H1 (cell line): ENCODE results near the gene ST6GALNAC4. TPM values are rescaled to one million over a fixed set of nuclear protein-coding genes. Genes with fewer than 3 reads are reported as not detected.

Experiments
- CTCF ChIA-PET: fragments of 300-600 bp; sonication (Branson Sonifier 250); formaldehyde crosslinking; loops from one replicate; lab custom pipeline; 2021; ENCODE audit not compliant: partially characterized antibody; lab: Charles Lee
- POLR2A ChIA-PET: fragments of 300-600 bp; sonication (Branson Sonifier 250); formaldehyde crosslinking; loops from one replicate; lab custom pipeline; 2021; ENCODE audit warnings: inconsistent platforms; ENCODE audit not compliant: partially characterized antibody; lab: Charles Lee
- DNase-seq, 2 experiments: peaks; one replicate each; pipeline versions ENCODE4 v3.0.0 to v3.0.0-alpha.2; 2010 to 2022; ENCODE audit warnings: low spot score in 2 of 2, low read depth in 1 of 2, mixed read lengths in 1 of 2
- FAIRE-seq: peaks from 2 replicates; lab custom pipeline; 2011; peaks lifted over from hg19 to GRCh38; lab: Jason Lieb, UNC
- H2AFZ ChIP-seq: 2 replicates; pipeline ENCODE4 v1.8.1; 2012; ENCODE audit warnings: low read length, inconsistent platforms
- H2AK5ac ChIP-seq: 2 replicates; pipeline ENCODE4 v1.6.1; 2013; ENCODE audit warnings: low read depth, low read length
- H2BK120ac ChIP-seq: replicated peaks from 2 replicates; pipeline ENCODE3; 2013; ENCODE audit warnings: low read depth, low read length, inconsistent platforms
- H2BK12ac ChIP-seq: 2 replicates; pipeline ENCODE4 v1.6.1; 2013; ENCODE audit warnings: low read depth, low read length
- H2BK15ac ChIP-seq: 2 replicates; pipeline ENCODE4 v1.6.1; 2013; ENCODE audit warnings: low read length
- H2BK20ac ChIP-seq: 2 replicates; pipeline ENCODE4 v1.6.1; 2013; ENCODE audit warnings: low read length
- H2BK5ac ChIP-seq: 2 replicates; pipeline ENCODE4 v1.6.1; 2013; ENCODE audit warnings: low read depth, low read length
- H3K14ac ChIP-seq: 2 replicates; pipeline ENCODE4 v1.6.1; 2013; ENCODE audit warnings: inconsistent platforms; ENCODE audit not compliant: insufficient read length
- H3K18ac ChIP-seq: 2 replicates; pipeline ENCODE4 v1.6.1; 2013; ENCODE audit warnings: low read length; ENCODE audit errors: extremely low read depth
- H3K23ac ChIP-seq: 2 replicates; pipeline ENCODE4 v1.6.1; 2013; ENCODE audit warnings: inconsistent platforms; ENCODE audit not compliant: insufficient read length
- H3K23me2 ChIP-seq: 2 replicates; pipeline ENCODE4 v1.6.1; 2013; ENCODE audit warnings: low read depth, low read length
- H3K27ac ChIP-seq: 2 replicates; pipeline ENCODE4 v1.6.1; 2011; ENCODE audit warnings: low read depth, low read length, inconsistent platforms
- H3K27me3 ChIP-seq, 4 experiments: replicated peaks in 1 of 4; 1 replicate in 1 of 4; 2 replicates in 3 of 4; pipeline versions ENCODE4 v1.6.1 to v1.8.1; 2011 to 2013; ENCODE audit warnings: low read length in 3 of 4, mild to moderate bottlenecking in 3 of 4, inconsistent platforms in 2 of 4, mixed read lengths in 2 of 4, moderate library complexity in 1 of 4; ENCODE audit not compliant: control insufficient read depth in 3 of 4, insufficient read depth in 3 of 4; ENCODE audit errors: extremely low read depth in 1 of 4
- H3K36me3 ChIP-seq, 4 experiments: 2 replicates each; pipeline versions ENCODE4 v1.6.1 to v1.8.1; 2011 to 2013; ENCODE audit warnings: mild to moderate bottlenecking in 4 of 4, low read length in 3 of 4, moderate library complexity in 2 of 4, control low read depth in 1 of 4, inconsistent platforms in 1 of 4; ENCODE audit not compliant: insufficient read depth in 4 of 4, control insufficient read depth in 2 of 4
- H3K4ac ChIP-seq: replicated peaks from 2 replicates; pipeline ENCODE3; 2013; ENCODE audit warnings: low read length, low read depth, mixed read lengths, inconsistent platforms; ENCODE audit not compliant: insufficient read length
- H3K4me1 ChIP-seq, 4 experiments: replicated peaks in 1 of 4; 1 replicate in 1 of 4; 2 replicates in 3 of 4; pipeline versions ENCODE4 v1.6.1 to v1.8.1; 2011 to 2013; ENCODE audit warnings: low read length in 3 of 4, inconsistent platforms in 2 of 4, mixed read lengths in 1 of 4; ENCODE audit not compliant: insufficient read depth in 4 of 4, control insufficient read depth in 3 of 4
- H3K4me2 ChIP-seq, 2 experiments: 2 replicates each; pipeline versions ENCODE4 v1.6.1 to v1.8.1; 2011 to 2013; ENCODE audit warnings: low read depth in 2 of 2, low read length in 2 of 2, control low read depth in 1 of 2, inconsistent platforms in 1 of 2, mild to moderate bottlenecking in 1 of 2; ENCODE audit not compliant: insufficient read depth in 1 of 2
- H3K4me3 ChIP-seq, 4 experiments: fragments of 200-600, 300-600 bp in 1 of 4; sonication (generic), shearing (Covaris generic), sonication (Bioruptor Twin) in 1 of 4; 2 replicates each; pipeline versions ENCODE4 v1.5.1 to v1.8.1; 2011 to 2016; ENCODE audit warnings: low read length in 4 of 4, low read depth in 3 of 4, control low read depth in 2 of 4, inconsistent platforms in 2 of 4, mild to moderate bottlenecking in 2 of 4, mixed read lengths in 1 of 4, moderate library complexity in 1 of 4; ENCODE audit not compliant: insufficient read depth in 2 of 4; ENCODE audit errors: extremely low read depth in 1 of 4
- H3K56ac ChIP-seq: replicated peaks from 2 replicates; pipeline ENCODE3; 2013; ENCODE audit warnings: low read depth, mild to moderate bottlenecking, mixed read lengths, low read length, inconsistent platforms; ENCODE audit not compliant: insufficient read length
- H3K79me1 ChIP-seq: 2 replicates; pipeline ENCODE4 v1.6.1; 2013; ENCODE audit warnings: low read depth, low read length, control low read depth
- H3K79me2 ChIP-seq, 2 experiments: 2 replicates each; pipeline versions ENCODE4 v1.6.1 to v1.8.1; 2012 to 2013; ENCODE audit warnings: low read length in 2 of 2, mild to moderate bottlenecking in 2 of 2, inconsistent platforms in 1 of 2; ENCODE audit not compliant: insufficient read depth in 2 of 2, control insufficient read depth in 1 of 2
- H3K9ac ChIP-seq, 4 experiments: replicated peaks in 1 of 4; 1 replicate in 1 of 4; 2 replicates in 3 of 4; pipeline versions ENCODE4 v1.6.1 to v1.8.1; 2011 to 2013; ENCODE audit warnings: low read depth in 3 of 4, low read length in 3 of 4, control low read depth in 2 of 4, mild to moderate bottlenecking in 2 of 4, moderate library complexity in 2 of 4, inconsistent platforms in 1 of 4; ENCODE audit errors: extremely low read depth in 1 of 4
- H3K9me3 ChIP-seq, 2 experiments: 2 replicates each; pipeline versions ENCODE4 v1.6.1 to v1.8.1; 2012 to 2013; ENCODE audit warnings: mild to moderate bottlenecking in 2 of 2, moderate library complexity in 2 of 2, control low read depth in 1 of 2, inconsistent platforms in 1 of 2, low read depth in 1 of 2, low read length in 1 of 2, mixed read lengths in 1 of 2; ENCODE audit not compliant: insufficient read depth in 2 of 2
- H4K20me1 ChIP-seq, 2 experiments: replicated peaks in 1 of 2; 2 replicates each; pipeline versions ENCODE3 to v1.8.1; 2011 to 2013; ENCODE audit warnings: inconsistent platforms in 2 of 2, low read length in 2 of 2, mild to moderate bottlenecking in 1 of 2; ENCODE audit not compliant: insufficient read depth in 2 of 2, control insufficient read depth in 1 of 2
- H4K5ac ChIP-seq: 2 replicates; pipeline ENCODE4 v1.6.1; 2013; ENCODE audit warnings: low read length, low read depth, mixed read lengths, inconsistent platforms; ENCODE audit not compliant: insufficient read length
- H4K8ac ChIP-seq: 2 replicates; pipeline ENCODE4 v1.8.0; 2013; ENCODE audit warnings: mild to moderate bottlenecking, moderate library complexity, low read length, inconsistent platforms; ENCODE audit not compliant: insufficient read depth; ENCODE audit errors: extremely low read depth
- H4K91ac ChIP-seq: replicated peaks from 2 replicates; pipeline ENCODE3; 2013; ENCODE audit warnings: low read length, mixed read lengths, inconsistent platforms; ENCODE audit not compliant: insufficient read length
- ASH2L ChIP-seq: fragments of 200-600, 300-600 bp; sonication (generic); IDR thresholded peaks from one replicate; pipeline ENCODE4 v1.7.1; 2017; ENCODE audit warnings: low read length
- CBX8 ChIP-seq: fragments of 300-800, 300-1000 bp; sonication (generic); IDR thresholded peaks from 2 replicates; pipeline ENCODE4 v1.7.1; 2016; ENCODE audit warnings: low read depth, low read length, borderline replicate concordance
- TBP ChIP-seq: IDR thresholded peaks from 2 replicates; pipeline ENCODE4 v1.6.1; 2011; ENCODE audit warnings: low read depth, low read length, improper control_type of control experiment
- WGBS, 2 experiments: shearing (Covaris generic) in 1 of 2; methylation state at CpG; one replicate each; pipeline versions ENCODE4 v1.1.6 to v1.1.7; 2013 to 2015; ENCODE audit warnings: low lambda C conversion rate in 2 of 2, mixed read lengths in 2 of 2, inconsistent platforms in 1 of 2, low coverage in 1 of 2, missing lambda C conversion rate in 1 of 2; ENCODE audit not compliant: insufficient replicate concordance in 2 of 2, insufficient coverage in 1 of 2, insufficient read length in 1 of 2; ENCODE audit errors: extremely low coverage in 1 of 2, missing lambda C conversion rate in 1 of 2; 5-methylcytosine and 5-hydroxymethylcytosine counted together
- polyA plus RNA-seq, 7 experiments: library from polyadenylated mRNA; depleted of rRNA in 3 of 7; stranded (reverse) in 5 of 7; unstranded in 2 of 7; fragments of >200 nt in 5 of 7; fragments of 200-250 nt in 2 of 7; gene quantifications; 1 replicate in 5 of 7; 2 replicates in 1 of 7; 4 replicates in 1 of 7; pipeline versions ENCODE4 v1.2.1 to v1.2.3, GENCODE V29; 2011 to 2013; ENCODE audit warnings: missing spikeins in 2 of 7, mixed read lengths in 2 of 7
- total RNA-seq: library from RNA; stranded (reverse); fragmentation: NEBNext Ultra II Directional; extraction: Animal tissue kit (Norgen Biotek cat#: 25700); gene quantifications from 2 replicates; pipeline ENCODE4 v1.2.1, GENCODE V29; 2021

ST6GALNAC4 gene
- total and polyA plus RNA-seq, 2 of the 8 experiments (the other 6 are each of a cell fraction or from before 2014, with no cell fraction given), result 21.8 to 34.1 TPM

DNA sequence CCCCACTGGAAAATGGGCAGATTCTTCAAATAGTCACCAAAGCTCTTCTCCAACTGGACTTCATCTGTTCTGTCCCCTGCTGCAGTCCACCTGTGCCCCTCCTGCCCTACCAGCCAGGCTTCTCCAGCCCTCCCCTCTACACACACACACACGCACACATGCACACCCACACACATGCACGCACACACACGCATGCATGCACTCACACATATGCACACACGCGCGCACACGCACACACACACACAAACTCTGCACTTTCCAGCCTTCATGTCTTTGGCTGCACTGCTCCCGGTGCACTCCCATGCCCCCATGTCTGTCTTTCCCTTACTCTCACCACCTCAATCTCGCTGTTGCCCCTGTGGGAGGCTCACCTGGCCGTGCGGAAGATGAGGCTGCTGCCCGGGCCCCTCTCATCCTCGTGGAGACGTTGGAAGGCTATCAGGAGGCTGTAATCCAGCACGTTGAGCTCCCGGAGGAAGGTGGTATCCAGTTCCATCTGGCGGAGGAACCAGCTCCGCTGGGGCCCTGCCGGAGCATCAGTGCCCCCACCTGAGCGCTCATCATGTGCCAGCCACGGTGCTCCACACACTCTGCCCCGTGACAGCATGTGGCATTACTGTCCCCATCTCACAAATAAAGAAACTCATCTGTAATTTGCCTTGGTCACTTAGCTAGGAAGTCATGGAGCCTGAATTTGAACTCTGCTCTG is 8.0 kb upstream of the ST6GALNAC4 start:
- H3K4me1 ChIP-seq, result peaks cover 3 to 18% (median 14%) of the 10 kb centered on the region in 4 experiments
- no peak overlapping the region for H3K27ac ChIP-seq

More for the DNA sequence above, 8.0 kb upstream of the ST6GALNAC4 start:
- Histone ChIP-seq H3K14ac (no peak overlapping the region), H3K4me2 (no peak overlapping the region), H3K79me2 (no peaks in the 10 kb centered on the region), H3K79me1 (no peaks in the 10 kb centered on the region), H3K23me2 (peaks cover 13% of the 10 kb centered on the region; the same call in 1 of the 2 replicates), H3K9me3 (no peaks in the 10 kb centered on the region), H3K36me3 (no peaks in the 10 kb centered on the region), H3K4me3 (no peak overlapping the region), H3K9ac (no peak overlapping the region), H4K20me1 (peaks cover 0 to 3% of the 10 kb centered on the region in 2 experiments), H3K4ac (no peak overlapping the region), H4K91ac (no peak overlapping the region), H3K18ac (no peak overlapping the region), H2BK15ac (no peak overlapping the region), H2AK5ac (no peak overlapping the region), H4K8ac (no peak overlapping the region; the same call in 1 of the 2 replicates), H2BK5ac (no peak overlapping the region), H3K27me3 (peaks cover 0 to 23% (median 17%) of the 10 kb centered on the region in 4 experiments; a peak in 6 of 7 replicates), H3K56ac (no peak overlapping the region), H4K5ac (no peak overlapping the region), H3K23ac (no peak overlapping the region), H2BK120ac (no peak overlapping the region), H2AFZ (no peak overlapping the region), H2BK20ac (no peak overlapping the region), H2BK12ac (no peak overlapping the region)
- TF ChIP-seq ASH2L (no peak), CBX8 (no peak), TBP (no peak)
- no peak for DNase-seq
- no peak for FAIRE-seq
- WGBS, 2 experiments, result 88% methylated on average over 22 of the region's 22 CpGs; no CpG with 5 or more reads in 1 of the 2 experiments
- ChIA-PET CTCF (interaction anchor here (1.0 to 6.7 kb wide), 9 partner anchors 28 to 396 kb away, joined by 3 to 46 read pairs (median 3); no protein-coding TSS in a partner anchor), POLR2A (interaction anchor here (0.8 kb wide), 1 partner anchor 26 kb away, joined by 3 read pairs; the partner anchor contains the start of gene ST6GALNAC6)
